ENCODE measurements around the gene NID2. TPM values are rescaled to one million over a fixed set of nuclear protein-coding genes. Genes with fewer than 3 reads are reported as not detected.

The NID2 gene
- total and polyA plus RNA-seq, 3 donors from 2014 or later, result 5.3 to 10.6 (median 8.1) TPM

DNA sequence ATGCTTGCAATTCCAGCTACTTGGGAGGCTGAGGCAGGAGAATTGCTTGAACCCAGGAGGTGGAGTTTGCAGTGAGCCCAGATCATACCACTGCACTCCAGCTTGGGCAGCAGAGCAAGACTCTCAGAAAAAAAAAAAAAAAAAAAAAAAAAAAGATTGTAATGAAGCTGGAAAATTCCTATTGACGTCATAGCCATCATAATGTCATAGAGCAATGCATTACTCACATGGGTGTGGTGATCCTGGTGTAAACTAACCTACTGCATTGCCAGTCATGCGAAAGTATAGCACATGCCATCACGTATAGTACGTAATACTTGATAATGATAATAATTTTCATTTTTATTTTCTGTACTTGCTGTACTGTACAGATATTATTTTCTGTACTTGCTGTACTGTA, 42.7 kb upstream of the NID2 start:
- no peak for DNase-seq
- WGBS, 2 donors, result 90 to 95% methylated on average over 4 of the region's 4 CpGs
- no peak overlapping the region for H3K27ac ChIP-seq

DNA sequence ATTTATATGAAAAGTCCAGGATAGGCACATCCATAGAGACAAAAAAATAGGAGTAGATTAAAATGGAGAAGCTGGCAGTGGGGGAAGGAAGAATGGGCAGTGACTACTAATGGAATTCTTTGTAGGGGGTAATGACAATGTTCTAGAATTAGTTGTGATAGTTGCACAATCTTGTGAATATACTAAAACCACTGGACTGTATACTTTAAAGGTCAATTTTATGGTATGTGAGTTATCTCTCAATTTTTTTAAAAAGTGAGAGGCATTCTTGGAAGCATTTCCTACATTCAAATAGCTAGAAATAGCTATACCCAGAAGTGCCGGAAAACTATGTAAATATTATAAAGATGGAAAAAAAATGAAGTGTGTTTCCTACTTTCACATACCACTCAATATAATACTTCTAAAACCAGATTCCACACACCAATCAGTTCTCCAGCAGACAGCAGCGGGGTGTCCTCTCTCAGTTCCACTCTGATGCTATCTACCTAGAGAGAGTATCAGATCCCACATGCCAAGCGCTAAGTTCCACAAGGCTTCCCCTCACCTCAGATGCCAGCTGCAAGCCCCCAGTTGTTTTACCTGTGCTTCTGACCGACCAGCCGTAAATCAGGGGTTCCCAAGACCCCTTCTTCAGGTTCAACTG, 41.7 kb upstream of the NID2 start:
- intact Hi-C loops (cut with DNase I; ENCODE audit: low total_unique reads), result no loop called here

More for the DNA sequence above, 42.7 kb upstream of the NID2 start:
- H3K4me3 ChIP-seq, result no peak overlapping the region
- TF ChIP-seq POLR2A (IDR thresholded peaks at IDR 0.05), result no peak
- TF ChIP-seq, protein P1, sequence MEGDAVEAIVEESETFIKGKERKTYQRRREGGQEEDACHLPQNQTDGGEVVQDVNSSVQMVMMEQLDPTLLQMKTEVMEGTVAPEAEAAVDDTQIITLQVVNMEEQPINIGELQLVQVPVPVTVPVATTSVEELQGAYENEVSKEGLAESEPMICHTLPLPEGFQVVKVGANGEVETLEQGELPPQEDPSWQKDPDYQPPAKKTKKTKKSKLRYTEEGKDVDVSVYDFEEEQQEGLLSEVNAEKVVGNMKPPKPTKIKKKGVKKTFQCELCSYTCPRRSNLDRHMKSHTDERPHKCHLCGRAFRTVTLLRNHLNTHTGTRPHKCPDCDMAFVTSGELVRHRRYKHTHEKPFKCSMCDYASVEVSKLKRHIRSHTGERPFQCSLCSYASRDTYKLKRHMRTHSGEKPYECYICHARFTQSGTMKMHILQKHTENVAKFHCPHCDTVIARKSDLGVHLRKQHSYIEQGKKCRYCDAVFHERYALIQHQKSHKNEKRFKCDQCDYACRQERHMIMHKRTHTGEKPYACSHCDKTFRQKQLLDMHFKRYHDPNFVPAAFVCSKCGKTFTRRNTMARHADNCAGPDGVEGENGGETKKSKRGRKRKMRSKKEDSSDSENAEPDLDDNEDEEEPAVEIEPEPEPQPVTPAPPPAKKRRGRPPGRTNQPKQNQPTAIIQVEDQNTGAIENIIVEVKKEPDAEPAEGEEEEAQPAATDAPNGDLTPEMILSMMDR (IDR thresholded peaks at IDR 0.05), result no peak
- H3K36me3 ChIP-seq (ENCODE audit: low read depth, missing control alignments), result no peaks in the 10 kb centered on the region
- intact Hi-C loops (cut with DNase I; ENCODE audit: low total_unique reads), result no loop called here
- no peaks in the 10 kb centered on the region for H3K9me3 ChIP-seq
- no peaks in the 10 kb centered on the region for H3K27me3 ChIP-seq
- no peaks in the 10 kb centered on the region for H3K4me1 ChIP-seq

DNA sequence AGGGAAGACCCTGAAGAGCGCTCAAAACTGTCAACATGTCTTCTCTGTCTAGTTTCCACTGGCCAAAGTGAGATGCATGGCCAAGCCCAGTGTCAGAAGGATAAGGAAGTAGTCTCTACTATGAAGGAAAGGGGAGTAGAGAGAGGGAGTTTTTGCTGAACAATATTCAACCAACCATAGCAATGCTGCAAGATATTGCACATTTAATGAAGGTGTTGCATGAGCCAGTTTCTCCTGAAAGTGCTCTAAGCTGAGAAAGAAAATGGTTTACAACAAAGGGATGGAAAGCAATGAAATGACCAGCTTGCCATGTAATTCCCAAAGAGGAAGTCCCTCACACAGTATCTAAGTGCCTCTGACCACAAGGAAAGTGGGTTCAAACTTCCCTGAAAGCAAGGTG, 40.0 kb upstream of the NID2 start:
- H3K9me3 ChIP-seq, result no peaks in the 10 kb centered on the region
- no peak overlapping the region for H3K27ac ChIP-seq
- no peaks in the 10 kb centered on the region for H3K4me1 ChIP-seq
- 88 to 100% methylated on average over 1 of the region's 1 CpG for WGBS, 2 donors
- H3K27me3 ChIP-seq, result no peaks in the 10 kb centered on the region
- no peaks in the 10 kb centered on the region for H3K36me3 ChIP-seq (ENCODE audit: low read depth, missing control alignments)
- intact Hi-C loops (cut with DNase I; ENCODE audit: low total_unique reads), result no loop called here
- no peak for TF ChIP-seq POLR2A (IDR thresholded peaks at IDR 0.05)
- TF ChIP-seq, protein P1 (IDR thresholded peaks at IDR 0.05), result no peak
- H3K4me3 ChIP-seq, result no peak overlapping the region
- no peak for DNase-seq

More for the DNA sequence above, 41.7 kb upstream of the NID2 start:
- Histone ChIP-seq H3K4me3 (no peak overlapping the region), H3K4me1 (no peaks in the 10 kb centered on the region), H3K27ac (no peak overlapping the region), H3K27me3 (no peaks in the 10 kb centered on the region), H3K9me3 (no peaks in the 10 kb centered on the region), H3K36me3 (ENCODE audit: low read depth, missing control alignments) (no peaks in the 10 kb centered on the region)
- TF ChIP-seq, protein P1 (IDR thresholded peaks at IDR 0.05), result no peak
- no peak for TF ChIP-seq POLR2A (IDR thresholded peaks at IDR 0.05)
- DNase-seq, result no peak
- 82 to 84% methylated on average over 5 of the region's 5 CpGs for WGBS, 2 donors

DNA sequence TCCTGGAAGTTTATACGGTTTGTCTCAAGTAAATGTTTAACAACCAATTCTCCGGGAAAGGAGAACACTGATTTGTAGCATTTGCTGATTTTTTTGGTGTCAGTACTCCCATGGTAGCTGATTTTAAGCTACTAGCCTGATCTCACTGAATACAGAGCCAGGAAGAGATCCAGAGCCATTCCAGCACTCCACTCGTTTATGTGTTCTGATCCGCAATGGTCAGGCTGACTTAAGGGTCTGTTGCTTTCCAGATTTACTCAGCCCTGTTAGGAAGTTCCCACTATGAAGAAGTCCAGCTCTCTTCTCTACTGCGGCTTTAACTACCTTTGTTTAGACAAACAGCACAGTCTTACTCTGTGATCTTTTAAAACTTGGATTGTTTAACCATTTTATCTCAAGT, 38.0 kb upstream of the NID2 start:
- whole genome bisulfite sequencing, 2 donors, result 54 to 61% methylated on average over 5 of the region's 5 CpGs
- no peak for DNase-seq
- Histone ChIP-seq H3K27me3 (no peaks in the 10 kb centered on the region), H3K4me1 (no peaks in the 10 kb centered on the region), H3K27ac (no peak overlapping the region), H3K36me3 (ENCODE audit: low read depth, missing control alignments) (no peaks in the 10 kb centered on the region), H3K4me3 (no peak overlapping the region), H3K9me3 (no peaks in the 10 kb centered on the region)
- TF ChIP-seq, protein P1 (IDR thresholded peaks at IDR 0.05), result no peak
- TF ChIP-seq POLR2A (IDR thresholded peaks at IDR 0.05), result no peak
- intact Hi-C loops (cut with DNase I; ENCODE audit: low total_unique reads), result no loop called here

DNA sequence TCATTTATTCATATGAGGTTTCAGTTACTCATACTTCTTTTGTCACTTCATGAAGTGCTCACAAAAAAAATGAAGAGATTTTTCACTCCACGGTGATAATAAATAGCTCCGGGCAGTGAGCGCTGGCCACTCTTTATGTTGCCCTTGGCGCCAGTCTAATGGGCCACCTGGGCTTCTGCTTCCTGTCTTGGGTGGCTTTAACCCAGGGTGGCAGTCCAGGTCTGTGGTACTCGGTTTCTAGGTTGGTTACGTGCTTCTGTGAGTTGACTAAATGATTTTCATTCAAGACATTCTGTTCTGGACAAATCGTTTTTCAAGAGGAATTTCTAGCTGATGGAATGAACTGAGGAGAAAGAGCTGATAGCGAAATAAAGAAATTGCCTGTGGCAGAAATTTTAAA, 34.6 kb upstream of the NID2 start:
- Histone ChIP-seq H3K27ac (no peak overlapping the region), H3K4me1 (no peaks in the 10 kb centered on the region), H3K4me3 (no peak overlapping the region), H3K27me3 (no peaks in the 10 kb centered on the region), H3K9me3 (no peaks in the 10 kb centered on the region), H3K36me3 (ENCODE audit: low read depth, missing control alignments) (no peaks in the 10 kb centered on the region)
- WGBS, 2 donors, result 74 to 79% methylated on average over 8 of the region's 8 CpGs
- intact Hi-C loops (cut with DNase I; ENCODE audit: low total_unique reads), result no loop called here
- TF ChIP-seq, protein P1 (IDR thresholded peaks at IDR 0.05), result no peak
- TF ChIP-seq POLR2A (IDR thresholded peaks at IDR 0.05), result no peak
- DNase-seq, result no peak

Data from testis (tissue), 3 donors.